GM18858 (cell line): ENCODE measurements around the gene CEP131.
A peak's percentile ranks its signal among the peaks of the same experiment; 100 is the strongest.

Source experiments
- ATAC-seq: cut with Tn5 transposase; IDR thresholded peaks from one replicate; pipeline ENCODE4 v1.9.1; 2021; ENCODE audit not compliant: unreplicated experiment

CEP131 gene

GRCh38 chr17:81222906-81223761 lies at the start of gene CEP131:
Gene CEP131 (minus strand): TSS chr17:81222965. CDS start chr17:81220056, 2,909 bp downstream.
- peak; percentile 84 for ATAC-seq

- ATAC-seq: no peak
These were observed 48.5 kb upstream of the CEP131 start for GRCh38 chr17:81271226-81271625.

DNA sequence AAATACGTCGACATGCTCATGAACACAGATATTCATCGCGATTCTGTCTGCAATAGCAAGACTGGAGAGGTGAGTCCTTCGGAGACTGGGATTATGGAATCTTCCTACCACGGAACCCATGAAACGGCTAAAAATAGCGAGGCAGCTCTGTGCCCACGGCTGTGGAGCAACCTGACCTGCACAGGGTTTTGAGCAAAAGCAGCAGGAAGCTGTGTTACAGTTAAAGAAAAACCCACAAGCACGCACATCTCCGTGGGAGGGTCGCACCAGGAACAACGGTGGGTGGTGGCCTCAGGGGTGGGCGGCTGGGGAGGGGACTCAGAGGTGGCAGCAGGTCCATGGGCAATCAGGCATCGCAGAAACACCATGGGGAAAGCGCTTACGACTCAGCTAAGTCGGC lies 47.5 kb upstream of the CEP131 start:
- ATAC-seq: no peak

DNA sequence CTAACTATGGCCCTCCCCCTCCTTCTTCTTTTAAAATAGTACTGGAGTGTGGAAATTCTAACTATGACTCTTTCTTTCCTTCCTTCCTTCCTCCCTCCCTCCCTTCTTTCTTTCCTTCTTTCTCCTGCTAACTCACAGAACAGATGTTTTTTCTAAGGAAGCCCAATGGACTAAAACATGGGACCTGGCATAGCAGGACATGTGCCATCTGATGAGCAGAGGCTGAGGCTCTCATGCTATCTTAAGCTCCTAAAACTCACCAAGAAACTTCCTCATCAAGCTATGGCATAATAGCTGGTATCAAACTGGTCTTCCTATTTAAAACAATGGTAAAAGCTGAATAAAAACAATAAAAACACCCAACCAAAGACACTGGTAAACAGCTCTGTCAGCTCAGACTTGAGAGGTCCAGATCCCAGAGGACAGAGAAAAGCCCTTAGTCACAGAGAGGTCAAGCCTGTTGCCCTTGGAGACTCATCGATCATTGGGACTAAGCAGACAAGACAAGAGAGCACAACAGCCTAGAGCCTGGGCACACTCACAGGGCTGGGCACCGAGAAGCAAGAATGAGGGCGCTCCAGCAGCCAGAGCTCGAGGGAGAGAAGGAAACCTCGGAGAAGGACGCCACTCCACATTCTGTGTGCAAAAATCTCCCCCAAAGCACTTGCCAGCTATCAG lies 44.8 kb upstream of the CEP131 start:
- ATAC-seq: no peak

GRCh38 chr17:81265576-81265975 lies 42.8 kb upstream of the CEP131 start:
- ATAC-seq: no peak

- ATAC-seq: no peak
These were observed 41.9 kb upstream of the CEP131 start for GRCh38 chr17:81264640-81265039.

- no peak for ATAC-seq
These were observed 40.8 kb upstream of the CEP131 start for GRCh38 chr17:81263371-81264181.

- no peak for ATAC-seq
These were observed 39.0 kb upstream of the CEP131 start for GRCh38 chr17:81261582-81262336.

DNA sequence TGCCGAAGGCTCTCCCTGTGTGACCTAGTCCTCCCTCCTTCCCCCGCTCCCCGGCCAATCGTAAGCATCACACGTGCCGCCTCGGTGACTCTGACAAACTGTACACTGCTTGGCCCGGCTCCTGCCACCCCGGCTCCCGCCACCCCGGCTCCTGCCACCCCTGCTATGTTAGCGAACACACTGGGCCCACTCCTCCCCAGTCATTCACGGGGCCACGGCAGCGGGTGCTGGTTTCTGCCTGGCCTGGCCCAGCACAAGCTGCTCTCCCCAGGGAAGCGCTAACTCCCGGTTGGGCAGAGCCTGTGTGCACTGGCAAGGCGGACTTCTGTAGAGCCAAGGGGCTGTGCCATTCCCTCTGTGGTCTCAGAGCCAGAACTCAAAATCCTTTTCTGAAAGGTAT lies 38.3 kb upstream of the CEP131 start:
- no peak for ATAC-seq

GRCh38 chr17:81260641-81261040 lies 37.9 kb upstream of the CEP131 start:
- no peak for ATAC-seq

DNA sequence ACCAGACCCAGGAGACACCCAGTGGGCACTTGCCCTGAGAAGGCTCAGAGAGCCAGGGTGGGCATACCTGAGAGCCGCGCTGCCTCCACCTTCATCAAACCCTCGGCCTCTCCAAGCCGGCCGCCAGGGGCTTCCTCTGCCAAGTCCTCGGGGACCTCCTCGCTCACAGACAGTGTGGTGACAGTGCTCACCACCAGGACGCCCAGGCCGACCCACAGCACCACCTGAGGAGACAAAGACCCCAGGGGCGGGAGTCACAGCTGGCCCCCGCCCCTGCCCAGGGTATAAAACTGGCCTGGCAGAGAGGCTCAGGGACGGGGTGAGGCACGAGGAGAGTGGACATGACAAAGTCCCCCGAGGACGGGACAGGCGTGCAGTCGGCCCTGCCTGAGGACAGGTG lies 37.4 kb upstream of the CEP131 start:
- no peak for ATAC-seq

DNA sequence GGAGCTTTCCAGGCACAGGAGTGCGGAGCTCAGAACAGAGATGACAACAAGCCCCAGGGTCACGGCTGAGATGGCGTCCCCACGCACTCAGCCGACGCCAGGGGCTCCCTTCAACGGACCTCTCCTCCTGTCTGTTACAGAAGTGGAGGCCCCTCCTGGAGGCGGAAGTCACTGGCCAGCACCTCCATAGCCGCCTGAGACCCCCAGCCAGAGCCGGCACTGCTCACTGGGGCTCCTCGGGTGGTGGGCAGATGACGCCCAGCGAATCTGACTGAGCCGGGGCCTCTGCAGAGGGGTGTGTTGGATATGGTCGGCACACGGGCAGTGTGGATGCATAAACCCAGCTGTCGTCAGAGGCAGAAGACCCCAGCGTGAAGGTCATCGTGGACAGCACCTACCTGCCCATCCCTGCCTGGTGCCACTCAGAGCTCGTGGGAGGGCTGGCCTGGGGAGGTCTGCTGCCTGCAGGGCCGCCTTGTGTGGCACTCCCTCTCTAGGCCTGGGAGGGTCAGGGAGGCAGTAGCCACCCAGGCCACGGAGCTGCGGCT lies 36.4 kb upstream of the CEP131 start:
- no peak for ATAC-seq

DNA sequence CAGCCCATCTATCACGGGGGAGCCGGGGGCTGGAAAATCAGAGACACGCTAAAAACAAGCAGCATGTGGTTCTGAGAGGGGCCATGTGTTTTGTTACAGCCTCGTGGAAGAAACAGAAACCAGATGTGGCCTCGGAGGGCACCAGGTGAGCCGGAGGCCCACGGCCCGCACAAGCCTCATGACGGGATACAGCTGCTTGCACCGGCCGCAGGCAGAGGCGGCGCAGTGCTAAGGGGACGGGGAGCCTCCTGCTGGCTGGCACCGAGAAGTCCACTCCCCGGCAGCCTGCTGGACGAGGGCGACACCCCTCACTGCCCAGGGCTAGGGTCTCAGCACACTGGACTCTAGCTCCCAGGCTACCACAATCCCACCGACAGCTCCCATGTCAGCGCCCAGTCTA lies 35.5 kb upstream of the CEP131 start:
- ATAC-seq: no peak

GRCh38 chr17:81257533-81257932 lies 34.8 kb upstream of the CEP131 start:
- no peak for ATAC-seq

DNA sequence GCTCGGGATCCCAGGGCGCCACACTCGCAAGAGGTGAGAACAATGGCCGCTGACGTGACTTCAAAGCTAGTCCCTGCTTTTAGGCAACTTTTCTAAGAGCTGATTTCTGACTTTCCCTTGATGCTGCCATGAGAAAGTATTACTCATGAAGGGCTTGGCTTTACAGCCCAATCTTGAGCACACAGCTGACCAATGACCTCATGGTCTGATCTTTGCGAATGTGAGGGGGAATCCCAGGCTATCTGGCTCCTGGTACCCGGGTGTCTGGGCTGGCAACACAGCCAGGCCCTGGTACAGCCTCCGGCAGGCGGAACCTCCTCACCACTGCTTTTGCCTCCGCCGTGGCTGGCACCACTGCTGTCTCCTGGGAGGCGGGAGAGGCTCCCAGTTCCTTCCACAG lies 33.9 kb upstream of the CEP131 start:
- no peak for ATAC-seq

DNA sequence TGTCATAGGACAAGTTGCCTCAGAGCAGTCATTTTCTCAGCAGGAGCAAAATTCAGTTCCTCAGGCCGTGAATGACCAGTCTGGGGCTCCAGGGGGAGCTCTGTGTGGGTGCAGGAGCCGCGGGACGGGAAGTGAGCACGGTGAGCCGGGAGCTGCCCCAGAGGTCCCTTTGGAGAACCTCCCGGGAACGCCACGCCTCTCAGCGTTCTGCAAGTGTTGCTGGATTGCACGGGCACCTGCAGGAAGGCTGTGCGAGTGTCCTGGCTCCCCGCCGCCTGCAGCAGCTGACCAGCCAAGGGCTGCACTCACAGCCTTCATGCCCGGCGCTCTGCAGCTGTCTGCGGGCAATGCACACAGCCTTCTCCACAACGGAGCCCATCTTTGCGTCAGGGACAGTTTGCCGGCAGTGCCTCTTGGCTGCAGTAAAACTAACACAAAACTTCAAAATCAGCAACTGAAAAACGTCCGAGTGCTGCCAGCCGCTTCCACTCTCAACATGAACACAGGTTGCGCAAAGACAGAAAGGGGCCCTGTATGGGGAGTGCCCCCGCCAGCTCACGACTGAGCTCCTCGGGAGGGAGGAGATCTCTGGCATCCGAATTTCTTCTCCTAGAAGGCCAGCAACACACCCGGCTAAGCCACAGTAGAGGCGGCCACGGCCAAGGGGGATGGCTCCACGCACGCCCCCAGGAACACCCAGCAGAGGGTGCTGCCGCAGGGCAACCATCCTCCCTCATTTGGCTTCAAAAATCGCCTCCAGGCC lies 32.4 kb upstream of the CEP131 start:
- no peak for ATAC-seq

GRCh38 chr17:81253358-81254131 lies 30.8 kb upstream of the CEP131 start:
- ATAC-seq: no peak

DNA sequence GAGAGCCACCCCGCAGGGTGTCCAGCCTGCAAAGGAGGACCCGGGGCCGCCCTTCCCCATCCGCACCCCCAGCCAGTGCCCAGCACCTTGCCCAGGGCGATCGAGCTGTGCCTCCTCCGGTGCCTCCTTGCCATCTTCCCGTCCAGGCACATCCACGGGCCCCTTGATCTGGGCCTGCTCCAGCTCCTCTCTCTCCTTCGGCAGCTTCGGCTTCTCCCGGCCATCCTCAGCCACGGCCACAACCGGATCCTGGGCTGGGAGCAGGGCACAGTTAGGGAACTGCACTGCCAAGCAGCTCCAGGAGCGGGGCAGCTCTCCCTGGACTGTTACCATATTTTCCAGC lies 30.2 kb upstream of the CEP131 start:
- no peak for ATAC-seq

DNA sequence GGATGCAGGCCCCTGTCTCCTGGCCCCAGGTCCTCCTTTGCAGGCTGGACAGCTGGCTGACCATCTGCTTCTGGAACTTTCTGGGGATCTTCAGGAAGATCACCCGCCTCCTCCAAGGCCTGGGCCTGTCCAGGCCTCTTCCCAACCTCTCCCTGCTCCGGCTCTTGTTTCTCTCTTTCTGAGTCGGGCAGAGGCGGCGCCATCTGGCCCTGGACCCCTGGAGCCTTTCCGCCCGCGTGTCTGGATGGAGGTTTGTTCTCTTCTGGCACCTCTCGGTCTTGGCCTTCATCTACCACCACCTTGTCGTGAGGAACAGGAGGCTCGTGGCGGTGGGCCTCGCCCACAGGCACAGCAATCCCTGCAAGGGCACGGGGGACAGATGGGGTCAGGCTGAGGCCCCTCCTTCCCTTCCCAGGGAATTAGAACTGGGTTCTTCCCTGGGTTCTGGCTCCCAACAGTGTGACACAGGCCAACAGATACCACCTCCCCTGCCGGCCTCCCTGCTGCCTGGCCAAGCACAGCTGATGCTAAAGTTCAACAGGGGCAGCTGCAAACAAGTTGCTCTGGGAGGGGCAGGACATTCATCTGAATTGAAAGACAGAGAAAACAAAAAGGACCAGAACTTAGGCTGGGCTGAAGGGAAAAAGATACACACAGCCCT lies 29.7 kb upstream of the CEP131 start:
- no peak for ATAC-seq
